ENCODE measurements around the gene ALG8. TPM values are rescaled to one million over a fixed set of nuclear protein-coding genes. Genes with fewer than 3 reads are reported as not detected.

Gene ALG8
- polyA plus RNA-seq, 3 donors = 15.6 to 41.7 (median 40.6) TPM

DNA sequence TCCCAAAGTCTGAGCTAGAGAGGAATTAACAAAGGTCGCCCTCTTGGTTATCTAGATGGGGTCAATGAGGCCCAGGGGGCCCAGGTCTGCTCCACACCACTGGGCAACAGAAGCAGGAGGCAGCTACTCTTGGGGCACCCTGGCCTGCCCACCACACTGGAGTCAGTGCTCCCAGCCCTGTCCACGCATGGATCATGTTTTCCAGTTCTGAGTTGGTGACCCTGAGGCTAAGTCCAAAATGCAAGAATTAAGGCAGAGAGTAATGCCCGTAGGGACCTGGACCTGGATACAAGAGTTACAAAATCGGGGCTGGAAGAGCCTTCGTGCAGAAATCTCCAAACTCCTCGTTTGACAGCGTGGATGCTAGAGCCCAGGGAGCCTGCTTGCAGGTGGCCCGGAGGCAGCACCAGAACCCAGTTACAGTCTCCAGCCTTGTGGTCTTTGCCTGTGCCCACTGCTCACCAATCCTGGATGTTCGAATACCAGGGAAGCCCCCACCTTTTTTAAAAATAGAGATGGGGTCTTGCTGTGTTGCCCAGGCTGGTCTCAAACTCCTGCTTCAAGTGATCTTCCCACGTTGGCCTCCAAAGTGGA, 81.9 kb downstream of the ALG8 start:
- H3K27ac Mint-ChIP-seq = no peak overlapping the region
- DNase-seq = no peak
- Histone ChIP-seq H3K79me2 (ENCODE audit: insufficient read depth, low read length) (no peaks in the 10 kb centered on the region), H4K20me1 (ENCODE audit: insufficient read depth, low read length) (no peaks in the 10 kb centered on the region), H3K9ac (ENCODE audit: insufficient read depth, low read length, poor library complexity, severe bottlenecking) (no peak overlapping the region), H3K4me2 (replicated peaks; ENCODE audit: extremely low read depth, low read length, poor library complexity, severe bottlenecking) (no peak overlapping the region), H3K9me3 (replicated peaks in 1 of 2; ENCODE audit: control insufficient read depth in 1 of 2, insufficient read depth in 1 of 2, low read length in 2 of 2) (no peaks in the 10 kb centered on the region), H3K27me3 (ENCODE audit: control insufficient read depth in 2 of 2, insufficient read depth in 2 of 2, low read length in 2 of 2) (no peaks in the 10 kb centered on the region), H3K4me1 (ENCODE audit: control insufficient read depth in 1 of 2, insufficient read depth in 2 of 2, low read length in 2 of 2) (no peaks in the 10 kb centered on the region), H3K27ac (ENCODE audit: low read depth in 1 of 2, low read length in 2 of 2) (no peak overlapping the region), H2AFZ (ENCODE audit: insufficient read depth, low read depth, low read length, poor library complexity, severe bottlenecking) (no peak overlapping the region), H3K4me3 (replicated peaks in 1 of 3; ENCODE audit: low read depth in 2 of 3, low read length in 3 of 3) (no peak overlapping the region), H3K36me3 (replicated peaks in 1 of 2; ENCODE audit: control insufficient read depth in 1 of 2, insufficient read depth in 2 of 2, low read length in 2 of 2) (no peaks in the 10 kb centered on the region)
- H3K4me3 Mint-ChIP-seq = no peak overlapping the region
- intact Hi-C loops (cut with micrococcal nuclease) = no loop called here
- no peaks in the 10 kb centered on the region for H3K4me1 Mint-ChIP-seq
- no peak for TF ChIP-seq CTCF (IDR thresholded peaks at IDR 0.05)
- 83% methylated on average over 8 of the region's 10 CpGs for WGBS (ENCODE audit: insufficient coverage)
- H3K27me3 Mint-ChIP-seq (ENCODE audit: low read depth in 3 of 3) = no peaks in the 10 kb centered on the region
- peaks cover 0 to 3% of the 10 kb centered on the region in 2 donors for H3K36me3 Mint-ChIP-seq
- H3K9me3 Mint-ChIP-seq = no peaks in the 10 kb centered on the region

DNA sequence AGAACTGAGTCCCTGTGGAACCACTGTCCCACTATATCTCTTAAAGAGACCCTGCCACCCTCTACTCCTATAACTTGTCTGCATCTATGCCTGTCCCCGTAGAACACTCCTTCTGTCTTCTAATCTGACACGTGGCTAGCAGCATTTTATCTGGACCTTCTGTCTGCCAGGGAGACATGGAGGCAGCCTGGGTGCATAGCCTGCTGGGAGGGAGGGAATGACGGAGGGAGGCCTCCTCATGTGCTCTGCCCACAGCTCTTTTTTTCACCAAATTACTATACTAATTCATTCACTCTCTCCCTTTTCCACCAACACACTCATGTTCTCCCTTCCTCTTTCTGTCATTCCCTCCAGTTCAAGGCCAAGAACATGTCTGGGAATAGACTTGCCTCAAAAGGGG, 83.3 kb downstream of the ALG8 start:
- TF ChIP-seq CTCF (IDR thresholded peaks at IDR 0.05) = no peak
- Histone ChIP-seq H3K27ac (ENCODE audit: low read depth in 1 of 2, low read length in 2 of 2) (no peak overlapping the region), H3K27me3 (ENCODE audit: control insufficient read depth in 2 of 2, insufficient read depth in 2 of 2, low read length in 2 of 2) (no peaks in the 10 kb centered on the region), H3K36me3 (replicated peaks in 1 of 2; ENCODE audit: control insufficient read depth in 1 of 2, insufficient read depth in 2 of 2, low read length in 2 of 2) (no peaks in the 10 kb centered on the region), H3K4me1 (ENCODE audit: control insufficient read depth in 1 of 2, insufficient read depth in 2 of 2, low read length in 2 of 2) (no peaks in the 10 kb centered on the region), H3K9me3 (replicated peaks in 1 of 2; ENCODE audit: control insufficient read depth in 1 of 2, insufficient read depth in 1 of 2, low read length in 2 of 2) (no peaks in the 10 kb centered on the region), H3K4me3 (replicated peaks in 1 of 3; ENCODE audit: low read depth in 2 of 3, low read length in 3 of 3) (no peak overlapping the region), H3K79me2 (ENCODE audit: insufficient read depth, low read length) (no peaks in the 10 kb centered on the region), H2AFZ (ENCODE audit: insufficient read depth, low read depth, low read length, poor library complexity, severe bottlenecking) (no peak overlapping the region), H3K4me2 (replicated peaks; ENCODE audit: extremely low read depth, low read length, poor library complexity, severe bottlenecking) (no peak overlapping the region), H3K9ac (ENCODE audit: insufficient read depth, low read length, poor library complexity, severe bottlenecking) (no peak overlapping the region), H4K20me1 (ENCODE audit: insufficient read depth, low read length) (no peaks in the 10 kb centered on the region)
- peaks cover 0 to 3% of the 10 kb centered on the region in 2 donors for H3K36me3 Mint-ChIP-seq
- no peak for DNase-seq
- H3K27ac Mint-ChIP-seq = peak overlapping the region in 1 of 7 donors; percentile 42
- no peak overlapping the region for H3K4me3 Mint-ChIP-seq
- peaks cover 1% of the 10 kb centered on the region for H3K4me1 Mint-ChIP-seq
- H3K9me3 Mint-ChIP-seq = no peaks in the 10 kb centered on the region
- H3K27me3 Mint-ChIP-seq (ENCODE audit: low read depth in 3 of 3) = no peaks in the 10 kb centered on the region
- intact Hi-C loops (cut with micrococcal nuclease) = no loop called here
- 93% methylated on average over 2 of the region's 3 CpGs for WGBS (ENCODE audit: insufficient coverage)
